Measurements from ENCODE around the gene CPEB2.

DNA sequence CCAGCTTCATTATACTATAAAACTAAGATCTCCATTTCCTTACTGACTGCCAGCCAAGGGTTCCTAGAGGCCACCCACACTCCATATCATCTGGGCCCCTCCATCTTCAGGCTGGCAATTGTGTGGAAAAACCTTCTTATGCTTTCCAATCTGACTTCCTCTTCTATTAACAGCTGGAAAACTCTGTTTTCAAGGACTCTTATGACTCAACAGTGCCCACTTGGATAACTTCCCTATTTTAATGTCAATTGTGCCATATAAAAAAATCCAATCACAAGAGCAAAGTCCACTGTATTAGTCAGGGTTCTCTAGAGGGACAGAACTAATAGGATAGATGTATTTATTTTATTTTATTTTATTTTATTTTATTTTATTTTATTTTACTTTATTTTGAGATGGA lies 41.0 kb upstream of the CPEB2 start:
- TF ChIP-seq POLR2AphosphoS5 (IDR thresholded peaks at IDR 0.05; ENCODE audit: low read depth, low read length) (no peak), TAF1 (IDR thresholded peaks at IDR 0.05; ENCODE audit: borderline replicate concordance, insufficient read depth, low read length) (no peak)

All from PFSK-1 (cell line).